Mesodermal cell (in vitro differentiated cells): ENCODE results near the gene FGF9. TPM values are rescaled to one million over a fixed set of nuclear protein-coding genes. Genes with fewer than 3 reads are reported as not detected.
A peak's percentile ranks its signal among the peaks of the same experiment; 100 is the strongest.

Source experiments
- H3K27ac ChIP-seq: 2 replicates; pipeline ENCODE4 v1.7.0; 2013; ENCODE audit warnings: mild to moderate bottlenecking, low read depth, low read length, moderate library complexity; ENCODE audit not compliant: severe bottlenecking
- H3K36me3 ChIP-seq: 2 replicates; pipeline ENCODE4 v1.7.1; 2013; ENCODE audit warnings: mild to moderate bottlenecking, low read length, moderate library complexity; ENCODE audit not compliant: control insufficient read depth, insufficient read depth
- H3K4me1 ChIP-seq: one replicate; pipeline ENCODE4 v1.7.1; 2013; ENCODE audit warnings: mild to moderate bottlenecking, low read length; ENCODE audit not compliant: insufficient read depth, control insufficient read depth, poor library complexity, severe bottlenecking
- H3K4me3 ChIP-seq: 2 replicates; pipeline ENCODE4 v1.7.0; 2013; ENCODE audit warnings: low read length, control low read depth, mild to moderate bottlenecking; ENCODE audit not compliant: insufficient read depth, poor library complexity, severe bottlenecking; ENCODE audit errors: extremely low read depth
- H3K9me3 ChIP-seq: 2 replicates; pipeline ENCODE4 v1.7.1; 2013; ENCODE audit warnings: mild to moderate bottlenecking, low read length, moderate library complexity; ENCODE audit not compliant: control insufficient read depth
- WGBS, 2 experiments: methylation state at CpG; one replicate each; pipeline ENCODE4 v1.1.5; 2013; ENCODE audit warnings: missing lambda C conversion rate in 2 of 2; ENCODE audit not compliant: insufficient coverage in 2 of 2; 5-methylcytosine and 5-hydroxymethylcytosine counted together
- polyA plus RNA-seq, 2 experiments: library from polyadenylated mRNA; stranded (reverse); fragments of 50-300 nt; gene quantifications; one replicate each; pipeline ENCODE4 v1.2.3, GENCODE V29; 2013

FGF9 gene
- polyA plus RNA-seq (2013, experiment 1 of 2), result 0.52 TPM
- 0.81 TPM for polyA plus RNA-seq (2013, experiment 2 of 2)

- Histone ChIP-seq H3K9me3 (no peaks in the 10 kb centered on the region), H3K36me3 (no peaks in the 10 kb centered on the region), H3K27ac (peak within 1 kb of the TSS; percentile 16), H3K4me3 (peak within 1 kb of the TSS; percentile 49), H3K4me1 (no peaks in the 10 kb centered on the region)
- WGBS, 2 experiments, result 0% methylated on average over 38 to 44 of the region's 62 CpGs
Observed at GRCh38 chr13:21670883-21671619, at the start of gene FGF9. FGF9 (plus strand) TSS chr13:21671073; CDS start chr13:21671913, 840 bp downstream.

DNA sequence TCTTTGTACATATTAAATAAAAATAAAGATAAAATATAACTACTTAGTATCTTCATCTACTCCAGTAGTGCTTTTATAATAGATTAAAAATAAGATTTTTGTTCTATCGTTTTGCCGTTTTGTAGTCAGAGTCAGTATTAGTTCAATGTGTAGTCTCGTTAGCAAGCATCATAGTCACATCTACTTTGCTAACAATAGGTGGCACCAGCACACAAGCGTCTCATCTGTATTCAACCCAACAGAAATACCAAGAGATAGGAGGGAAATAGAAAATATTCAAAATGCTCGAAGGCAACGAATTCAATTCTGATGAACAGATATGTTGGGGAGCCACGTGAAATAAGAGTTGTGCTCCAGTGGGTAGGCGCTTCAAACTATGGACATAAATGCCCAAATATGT lies 45.5 kb upstream of the FGF9 start:
- 59 to 93% methylated on average over 3 to 4 of the region's 8 CpGs for WGBS, 2 experiments
- H3K4me3 ChIP-seq, result no peak overlapping the region

GRCh38 chr13:21632196-21632595 lies 38.7 kb upstream of the FGF9 start:
- Histone ChIP-seq H3K4me3 (no peak overlapping the region), H3K36me3 (no peaks in the 10 kb centered on the region)

More for the DNA sequence above, 45.5 kb upstream of the FGF9 start:
- Histone ChIP-seq H3K27ac (no peak overlapping the region), H3K4me1 (no peaks in the 10 kb centered on the region), H3K9me3 (no peaks in the 10 kb centered on the region), H3K36me3 (no peaks in the 10 kb centered on the region)

DNA sequence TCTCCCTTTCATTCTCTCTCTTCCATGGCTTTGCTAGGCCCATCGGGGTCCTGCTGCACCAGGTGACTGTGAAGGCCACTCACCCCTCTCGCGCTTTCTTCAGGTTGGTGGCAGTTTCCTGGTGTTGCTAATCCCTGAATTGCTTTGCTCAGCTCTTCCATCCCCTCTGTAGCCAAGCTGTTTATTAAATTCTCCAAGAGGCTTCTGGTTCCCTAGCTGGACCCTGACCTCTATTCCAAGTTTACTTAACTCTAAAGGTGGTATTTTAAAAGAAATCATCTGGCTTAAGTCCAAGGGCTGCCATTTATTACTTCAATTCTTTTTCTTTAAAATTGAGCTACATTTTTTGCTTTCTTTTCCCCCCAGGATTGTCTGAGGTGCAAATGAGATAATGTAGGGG lies 34.2 kb upstream of the FGF9 start:
- Histone ChIP-seq H3K4me3 (no peak overlapping the region), H3K36me3 (no peaks in the 10 kb centered on the region), H3K4me1 (no peaks in the 10 kb centered on the region), H3K27ac (no peak overlapping the region), H3K9me3 (no peaks in the 10 kb centered on the region)
- WGBS, 2 experiments, result 75 to 89% methylated on average over 3 of the region's 3 CpGs

More at GRCh38 chr13:21632196-21632595, 38.7 kb upstream of the FGF9 start:
- H3K9me3 ChIP-seq, result no peaks in the 10 kb centered on the region
- H3K4me1 ChIP-seq, result no peaks in the 10 kb centered on the region
- no peak overlapping the region for H3K27ac ChIP-seq

GRCh38 chr13:21637296-21637695 lies 33.6 kb upstream of the FGF9 start:
- Histone ChIP-seq H3K4me1 (no peaks in the 10 kb centered on the region), H3K4me3 (no peak overlapping the region), H3K36me3 (no peaks in the 10 kb centered on the region), H3K9me3 (no peaks in the 10 kb centered on the region), H3K27ac (no peak overlapping the region)
- WGBS, 2 experiments, result 76 to 88% methylated on average over 8 to 11 of the region's 13 CpGs

- 58 to 93% methylated on average over 2 to 3 of the region's 6 CpGs for WGBS, 2 experiments
- H3K4me3 ChIP-seq, result no peak overlapping the region
Observed at GRCh38 chr13:21638319-21639282, 32.3 kb upstream of the FGF9 start.

DNA sequence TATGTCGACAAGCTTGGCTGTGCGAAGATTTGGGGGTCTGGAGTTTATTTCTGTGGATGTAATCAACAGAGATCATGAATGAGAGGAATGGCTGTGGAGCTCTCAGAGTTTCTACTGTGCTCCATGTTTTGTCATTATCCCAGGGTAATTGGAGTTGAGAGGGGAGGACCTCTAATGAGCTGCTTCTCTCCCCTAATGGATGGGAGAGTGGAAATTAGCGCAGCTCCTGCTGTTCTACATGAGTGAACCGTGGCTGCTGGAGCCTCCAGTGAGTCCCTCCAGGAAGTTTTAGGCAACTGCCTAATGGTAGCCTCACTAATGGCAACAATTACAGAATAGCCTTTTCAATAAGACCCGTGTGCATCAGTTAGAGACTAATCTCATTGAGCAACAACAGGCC lies 31.3 kb upstream of the FGF9 start:
- no peaks in the 10 kb centered on the region for H3K36me3 ChIP-seq
- 67 to 96% methylated on average over 2 to 4 of the region's 5 CpGs for WGBS, 2 experiments
- no peak overlapping the region for H3K27ac ChIP-seq
- H3K9me3 ChIP-seq, result no peaks in the 10 kb centered on the region
- H3K4me1 ChIP-seq, result no peaks in the 10 kb centered on the region
- no peak overlapping the region for H3K4me3 ChIP-seq

More at GRCh38 chr13:21638319-21639282, 32.3 kb upstream of the FGF9 start:
- no peaks in the 10 kb centered on the region for H3K9me3 ChIP-seq
- no peaks in the 10 kb centered on the region for H3K36me3 ChIP-seq
- no peaks in the 10 kb centered on the region for H3K4me1 ChIP-seq
- H3K27ac ChIP-seq, result no peak overlapping the region

DNA sequence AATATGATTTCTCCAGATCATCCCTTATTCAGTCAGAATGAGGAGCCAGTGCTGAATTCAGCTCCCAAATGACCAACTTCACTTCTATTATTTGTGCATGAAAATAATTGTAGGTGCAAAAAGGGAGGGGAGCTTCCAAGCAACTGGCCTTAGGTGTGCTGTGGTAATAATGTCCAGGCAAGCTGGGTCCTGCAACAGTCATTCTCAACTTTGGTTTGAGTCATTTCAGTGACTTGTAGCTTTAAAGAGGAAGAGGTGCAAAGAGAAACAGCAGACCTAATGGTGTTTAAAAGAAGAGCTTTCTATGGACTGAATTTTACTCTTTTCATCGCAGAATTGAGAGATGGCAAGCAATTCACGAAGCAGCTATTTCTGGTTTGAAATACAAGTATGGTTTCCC lies 29.2 kb upstream of the FGF9 start:
- WGBS, 2 experiments, result 86 to 100% methylated on average over 1 of the region's 2 CpGs
- Histone ChIP-seq H3K4me1 (no peaks in the 10 kb centered on the region), H3K4me3 (no peak overlapping the region), H3K9me3 (no peaks in the 10 kb centered on the region), H3K27ac (no peak overlapping the region), H3K36me3 (no peaks in the 10 kb centered on the region)

DNA sequence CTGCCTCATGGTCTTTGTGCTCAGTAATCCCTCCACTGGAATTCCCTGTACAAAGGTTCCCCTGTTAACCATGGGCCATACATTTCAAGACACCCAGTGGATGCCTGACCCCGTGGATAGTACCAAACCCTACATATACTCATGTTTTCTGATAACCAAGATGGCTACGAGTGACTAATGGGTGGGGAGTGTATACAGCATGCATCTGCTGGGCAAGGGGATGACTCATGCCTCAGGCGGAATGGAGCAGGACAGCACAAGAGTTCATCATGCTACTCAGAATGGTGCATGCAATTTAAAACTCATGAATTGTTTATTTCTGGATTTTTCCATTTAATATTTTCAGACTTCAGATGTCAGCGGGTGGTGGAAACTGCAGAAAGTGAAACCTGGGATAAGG lies 13.3 kb upstream of the FGF9 start:
- Histone ChIP-seq H3K9me3 (peaks cover 10% of the 10 kb centered on the region), H3K4me3 (no peak overlapping the region), H3K4me1 (peaks cover 4% of the 10 kb centered on the region), H3K36me3 (no peaks in the 10 kb centered on the region), H3K27ac (no peak overlapping the region)
- WGBS, 2 experiments, result 67 to 100% methylated on average over 1 of the region's 4 CpGs

GRCh38 chr13:21659087-21659486 lies 11.8 kb upstream of the FGF9 start:
- no peak overlapping the region for H3K4me3 ChIP-seq

More at GRCh38 chr13:21659087-21659486, 11.8 kb upstream of the FGF9 start:
- no peak overlapping the region for H3K27ac ChIP-seq
- H3K36me3 ChIP-seq, result no peaks in the 10 kb centered on the region
- peaks cover 10% of the 10 kb centered on the region for H3K9me3 ChIP-seq
- WGBS, 2 experiments, result 68 to 70% methylated on average over 4 of the region's 6 CpGs
- H3K4me1 ChIP-seq, result peaks cover 4% of the 10 kb centered on the region
